H9 (cell line): ENCODE measurements around the gene ARAP1. TPM values are rescaled to one million over a fixed set of nuclear protein-coding genes. Genes with fewer than 3 reads are reported as not detected.
A peak's percentile ranks its signal among the peaks of the same experiment; 100 is the strongest.

Experiments
- DNase-seq: peaks from one replicate; pipeline ENCODE4 v3.0.0-alpha.2; 2017
- H2AFZ ChIP-seq: one replicate; pipeline ENCODE4 v1.6.1; 2013; ENCODE audit warnings: mild to moderate bottlenecking, low read length, control low read depth, moderate library complexity
- H2AK5ac ChIP-seq: 2 replicates; pipeline ENCODE4 v1.6.1; 2013; ENCODE audit warnings: low read length, control low read depth, mixed read lengths; ENCODE audit not compliant: insufficient read length
- H2BK120ac ChIP-seq: one replicate; pipeline ENCODE4 v1.6.1; 2013; ENCODE audit warnings: low read depth, mild to moderate bottlenecking, low read length, control low read depth, inconsistent platforms; ENCODE audit not compliant: poor library complexity, severe bottlenecking
- H2BK12ac ChIP-seq: 2 replicates; pipeline ENCODE4 v1.6.1; 2013; ENCODE audit warnings: low read length, control low read depth, mixed read lengths, low read depth; ENCODE audit not compliant: insufficient read length
- H2BK15ac ChIP-seq: 2 replicates; pipeline ENCODE4 v1.6.1; 2013; ENCODE audit warnings: low read depth, low read length, control low read depth
- H2BK20ac ChIP-seq: one replicate; pipeline ENCODE4 v1.6.1; 2013; ENCODE audit warnings: low read depth, mild to moderate bottlenecking, low read length, control low read depth, inconsistent platforms; ENCODE audit not compliant: poor library complexity, severe bottlenecking
- H2BK5ac ChIP-seq: 2 replicates; pipeline ENCODE4 v1.6.1; 2013; ENCODE audit warnings: low read length, control low read depth, mixed read lengths; ENCODE audit not compliant: insufficient read length
- H3K14ac ChIP-seq: 2 replicates; pipeline ENCODE4 v1.6.1; 2013; ENCODE audit warnings: low read length, control low read depth; ENCODE audit not compliant: insufficient read depth
- H3K18ac ChIP-seq: 2 replicates; pipeline ENCODE4 v1.6.1; 2013; ENCODE audit warnings: low read depth, mild to moderate bottlenecking, mixed read lengths, low read length, control low read depth; ENCODE audit not compliant: insufficient read length
- H3K23ac ChIP-seq: 2 replicates; pipeline ENCODE4 v1.6.1; 2013; ENCODE audit warnings: low read length, control low read depth, mixed read lengths, low read depth; ENCODE audit not compliant: insufficient read length
- H3K23me2 ChIP-seq: 2 replicates; pipeline ENCODE4 v1.6.1; 2013; ENCODE audit warnings: low read depth, mild to moderate bottlenecking, mixed read lengths, low read length, control low read depth; ENCODE audit not compliant: insufficient read length, poor library complexity, severe bottlenecking
- H3K27ac ChIP-seq: 2 replicates; pipeline ENCODE4 v1.5.1; 2013; ENCODE audit warnings: low read length, control low read depth, mixed read lengths, low read depth; ENCODE audit not compliant: insufficient read length
- H3K27me3 ChIP-seq: 2 replicates; pipeline ENCODE4 v1.6.1; 2013; ENCODE audit warnings: low read length, control low read depth, inconsistent platforms; ENCODE audit not compliant: insufficient read depth
- H3K4ac ChIP-seq: 2 replicates; pipeline ENCODE4 v1.6.1; 2013; ENCODE audit warnings: low read depth, mild to moderate bottlenecking, control low read depth, inconsistent platforms, low read length, moderate library complexity
- H3K4me1 ChIP-seq: 2 replicates; pipeline ENCODE4 v1.6.1; 2013; ENCODE audit warnings: low read length, control low read depth, inconsistent platforms; ENCODE audit not compliant: insufficient read depth
- H3K4me2 ChIP-seq: 2 replicates; pipeline ENCODE4 v1.6.1; 2013; ENCODE audit warnings: low read length, control low read depth, mixed read lengths; ENCODE audit not compliant: insufficient read length, insufficient read depth
- H3K56ac ChIP-seq: 2 replicates; pipeline ENCODE4 v1.6.1; 2013; ENCODE audit warnings: low read depth, mild to moderate bottlenecking, mixed read lengths, low read length, control low read depth; ENCODE audit not compliant: insufficient read length
- H3K79me1 ChIP-seq: 2 replicates; pipeline ENCODE4 v1.6.1; 2013; ENCODE audit warnings: low read depth, mild to moderate bottlenecking, moderate library complexity, low read length, control low read depth, inconsistent platforms; ENCODE audit not compliant: insufficient read depth, poor library complexity, severe bottlenecking
- H3K79me2 ChIP-seq: 2 replicates; pipeline ENCODE4 v1.6.1; 2013; ENCODE audit warnings: low read length, control low read depth, inconsistent platforms; ENCODE audit not compliant: insufficient read depth
- H3K9ac ChIP-seq: 2 replicates; pipeline ENCODE4 v1.6.1; 2013; ENCODE audit warnings: low read length, control low read depth, mixed read lengths; ENCODE audit not compliant: insufficient read length; ENCODE audit errors: extremely low read depth
- H3K9me3 ChIP-seq: one replicate; pipeline ENCODE4 v1.6.1; 2013; ENCODE audit warnings: low read depth, low read length, inconsistent platforms; ENCODE audit not compliant: control insufficient read depth
- H3T11ph ChIP-seq: one replicate; pipeline ENCODE4 v1.6.1; 2013; ENCODE audit warnings: mild to moderate bottlenecking, low read length, control low read depth, inconsistent platforms
- H4K20me1 ChIP-seq: one replicate; pipeline ENCODE4 v1.6.1; 2013; ENCODE audit not compliant: control insufficient read depth, insufficient read length, insufficient read depth
- H4K5ac ChIP-seq: 2 replicates; pipeline ENCODE4 v1.6.1; 2013; ENCODE audit warnings: low read depth, mild to moderate bottlenecking, mixed read lengths, low read length, control low read depth; ENCODE audit not compliant: insufficient read length
- H4K8ac ChIP-seq: replicated peaks from 2 replicates; pipeline ENCODE4 v1.6.1; 2013; ENCODE audit warnings: low read length, control low read depth, mixed read lengths, low read depth; ENCODE audit not compliant: insufficient read length
- H4K91ac ChIP-seq: 2 replicates; pipeline ENCODE4 v1.6.1; 2013; ENCODE audit warnings: low read depth, mild to moderate bottlenecking, moderate library complexity, mixed read lengths, low read length, control low read depth; ENCODE audit not compliant: insufficient read length
- H3K27ac Mint-ChIP-seq, 3 experiments: 2 replicates in 2 of 3; 3 replicates in 1 of 3; pipeline ENCODE4 v1.8.0; 2020 to 2021; ENCODE audit warnings: mixed read lengths in 3 of 3, mild to moderate bottlenecking in 1 of 3, moderate library complexity in 1 of 3
- H3K27me3 Mint-ChIP-seq: 2 replicates; pipeline ENCODE4 v1.8.0; 2021; ENCODE audit warnings: low read depth, mild to moderate bottlenecking, moderate library complexity, mixed read lengths
- H3K36me3 Mint-ChIP-seq, 3 experiments: 2 replicates in 2 of 3; 3 replicates in 1 of 3; pipeline ENCODE4 v1.8.0; 2020 to 2021; ENCODE audit warnings: low read depth in 3 of 3, mixed read lengths in 3 of 3; ENCODE audit not compliant: insufficient read depth in 1 of 3
- H3K4me1 Mint-ChIP-seq, 2 experiments: 2 replicates each; pipeline ENCODE4 v1.8.0; 2020; ENCODE audit warnings: mixed read lengths in 2 of 2
- H3K4me3 Mint-ChIP-seq, 2 experiments: 2 replicates in 1 of 2; 3 replicates in 1 of 2; pipeline ENCODE4 v1.8.0; 2020 to 2021; ENCODE audit warnings: mild to moderate bottlenecking in 2 of 2, mixed read lengths in 2 of 2, moderate library complexity in 1 of 2
- H3K9me3 Mint-ChIP-seq, 2 experiments: 2 replicates in 1 of 2; 3 replicates in 1 of 2; pipeline ENCODE4 v1.8.0; 2020; ENCODE audit warnings: mild to moderate bottlenecking in 2 of 2, mixed read lengths in 2 of 2, moderate library complexity in 1 of 2
- CTCF ChIP-seq: fragments of 200-600 bp; sonication (generic); conservative IDR thresholded peaks from 3 replicates; pipeline ENCODE4 v1.8.0; 2021; ENCODE audit warnings: antibody characterized with exemption, mild to moderate bottlenecking
- WGBS: extraction: QIAGEN DNeasy Blood & Tissue Kit; methylation state at CpG from one replicate; pipeline ENCODE4 v1.1.7; 2013; ENCODE audit warnings: missing lambda C conversion rate, low lambda C conversion rate, mixed read lengths; ENCODE audit not compliant: insufficient read length; ENCODE audit errors: extremely low coverage; 5-methylcytosine and 5-hydroxymethylcytosine counted together
- total RNA-seq: library from RNA; stranded (reverse); gene quantifications from 2 replicates; pipeline ENCODE4 v1.2.1, GENCODE V29; 2021

Gene ARAP1
- total RNA-seq, 1 experiment from 2014 or later: 59.4 TPM

GRCh38 chr11:72721689-72722049 is 30.5 kb downstream of the ARAP1 start:
- Histone ChIP-seq H4K20me1 (peaks cover 3% of the 10 kb centered on the region), H3K14ac (no peak overlapping the region), H3K4ac (no peak overlapping the region), H3K79me1 (peaks cover 8% of the 10 kb centered on the region), H3K9me3 (no peaks in the 10 kb centered on the region), H3K23me2 (no peaks in the 10 kb centered on the region), H2AFZ (no peak overlapping the region), H3K23ac (no peak overlapping the region), H3K56ac (no peak overlapping the region), H2BK12ac (no peak overlapping the region), H3K4me2 (no peak overlapping the region), H3K9ac (no peak overlapping the region), H4K8ac (no peak overlapping the region), H3K4me1 (no peaks in the 10 kb centered on the region), H4K5ac (no peak overlapping the region), H2AK5ac (no peak overlapping the region), H2BK120ac (no peak overlapping the region), H3K27me3 (no peaks in the 10 kb centered on the region), H3K27ac (no peak overlapping the region), H2BK5ac (no peak overlapping the region), H3K18ac (no peak overlapping the region), H3T11ph (no peak overlapping the region), H2BK15ac (no peak overlapping the region), H2BK20ac (no peak overlapping the region), H3K79me2 (peaks cover 9% of the 10 kb centered on the region; the same call in 1 of the 2 replicates), H4K91ac (no peak overlapping the region)
- no peak for DNase-seq
- Mint-ChIP-seq H3K9me3 (no peaks in the 10 kb centered on the region; a peak in 1 of 5 replicates), H3K4me3 (no peak overlapping the region), H3K4me1 (peaks cover 17 to 23% of the 10 kb centered on the region in 2 experiments), H3K36me3 (peaks cover 6 to 19% (median 14%) of the 10 kb centered on the region in 3 experiments; a peak in 5 of 7 replicates), H3K27ac (peak overlapping the region in 2 of 3 experiments; percentile 80 to 84; a peak in 5 of 7 replicates), H3K27me3 (no peaks in the 10 kb centered on the region)
- TF ChIP-seq CTCF: no peak
- WGBS: no CpG with 5 or more reads among the region's 13 CpGs
